Endothelial cell of umbilical vein (primary cell): ENCODE data around the gene PTRHD1. TPM values are rescaled to one million over a fixed set of nuclear protein-coding genes. Genes with fewer than 3 reads are reported as not detected.

Experiments
- BruUV-seq: library from RNA; stranded (reverse); fragments of 400-500 nt; replicated peaks from 2 replicates; lab custom pipeline; 2021; lab: Mats Ljungman, UMichigan
- CTCF ChIA-PET: fragments of 300-600, 350-600 bp; sonication (Branson Sonifier 250); formaldehyde crosslinking; loops from one replicate; lab custom pipeline; 2021; ENCODE audit warnings: antibody characterized with exemption, inconsistent platforms; lab: Charles Lee
- POLR2A ChIA-PET: fragments of 300-600, 350-600 bp; sonication (Branson Sonifier 250); formaldehyde crosslinking; loops from one replicate; lab custom pipeline; 2021; ENCODE audit warnings: antibody characterized with exemption, inconsistent platforms; lab: Charles Lee
- DNase-seq: peaks from one replicate; pipeline ENCODE4 v3.0.0-alpha.2; 2011; ENCODE audit warnings: low read depth, low spot score
- FAIRE-seq: peaks from 2 replicates; lab custom pipeline; 2011; peaks lifted over from hg19 to GRCh38; lab: Jason Lieb, UNC
- H2AFZ ChIP-seq: 2 replicates; pipeline ENCODE4 v1.6.0; 2012; ENCODE audit warnings: low read depth, low read length, control low read depth, inconsistent platforms
- H3K27ac ChIP-seq: 2 replicates; pipeline ENCODE4 v1.5.1; 2011; ENCODE audit warnings: low read depth, mild to moderate bottlenecking, control low read depth, low read length, moderate library complexity; ENCODE audit not compliant: insufficient read depth
- H3K27me3 ChIP-seq, 2 experiments: 2 replicates each; pipeline versions ENCODE4 v1.6.0 to v1.6.1; 2011; ENCODE audit warnings: low read length in 2 of 2, mixed read lengths in 1 of 2; ENCODE audit not compliant: control insufficient read depth in 2 of 2, insufficient read depth in 2 of 2
- H3K36me3 ChIP-seq, 2 experiments: 2 replicates in 1 of 2; 3 replicates in 1 of 2; pipeline ENCODE4 v1.5.1; 2011; ENCODE audit warnings: low read length in 2 of 2, mild to moderate bottlenecking in 1 of 2, moderate library complexity in 1 of 2; ENCODE audit not compliant: control insufficient read depth in 2 of 2, insufficient read depth in 2 of 2; ENCODE audit errors: extremely low read depth in 1 of 2
- H3K4me1 ChIP-seq: 3 replicates; pipeline ENCODE4 v1.5.1; 2011; ENCODE audit warnings: mild to moderate bottlenecking, low read length; ENCODE audit not compliant: control insufficient read depth, insufficient read depth; ENCODE audit errors: extremely low read depth
- H3K4me2 ChIP-seq: 2 replicates; pipeline ENCODE4 v1.6.1; 2011; ENCODE audit warnings: low read length, control low read depth, mixed read lengths; ENCODE audit not compliant: insufficient read depth
- H3K4me3 ChIP-seq, 3 experiments: fragments of 200-600 bp in 1 of 3; sonication (generic), shearing (Covaris generic) in 1 of 3; replicated peaks in 1 of 3; 2 replicates each; pipeline ENCODE4 v1.5.1; 2011 to 2016; ENCODE audit warnings: control low read depth in 3 of 3, low read length in 3 of 3, mild to moderate bottlenecking in 2 of 3, inconsistent platforms in 1 of 3, low read depth in 1 of 3, moderate library complexity in 1 of 3; ENCODE audit not compliant: insufficient read depth in 1 of 3
- H3K79me2 ChIP-seq: 2 replicates; pipeline ENCODE4 v1.6.0; 2012; ENCODE audit warnings: low read length, inconsistent platforms; ENCODE audit not compliant: control insufficient read depth, insufficient read depth
- H3K9ac ChIP-seq: replicated peaks from 2 replicates; pipeline ENCODE3; 2011; ENCODE audit warnings: low read length, control low read depth; ENCODE audit not compliant: insufficient read depth; ENCODE audit errors: extremely low read depth
- H3K9me1 ChIP-seq: replicated peaks from 3 replicates; pipeline ENCODE4 v1.6.0; 2011; ENCODE audit warnings: mild to moderate bottlenecking, low read length; ENCODE audit not compliant: control insufficient read depth, insufficient read depth; ENCODE audit errors: extremely low read depth
- H3K9me3 ChIP-seq: replicated peaks from 2 replicates; pipeline ENCODE4 v1.5.1; 2012; ENCODE audit warnings: low read length, inconsistent platforms; ENCODE audit not compliant: control insufficient read depth, insufficient read depth
- H4K20me1 ChIP-seq: replicated peaks from 2 replicates; pipeline ENCODE3; 2011; ENCODE audit warnings: mild to moderate bottlenecking, low read length; ENCODE audit not compliant: control insufficient read depth, insufficient read depth; ENCODE audit errors: extremely low read depth
- CTCF ChIP-seq, 2 donors: IDR thresholded peaks; 1 replicate in 1 of 2; 2 replicates in 1 of 2; pipeline ENCODE4 v1.5.1; 2011; ENCODE audit warnings: low read length in 2 of 2, mild to moderate bottlenecking in 2 of 2, moderate library complexity in 2 of 2, control low read depth in 1 of 2, inconsistent platforms in 1 of 2, low read depth in 1 of 2; ENCODE audit not compliant: insufficient read depth in 1 of 2; ENCODE audit errors: extremely low read depth in 1 of 2
- EZH2 ChIP-seq: IDR thresholded peaks from 2 replicates; pipeline ENCODE4 v1.6.1; 2012; ENCODE audit warnings: borderline replicate concordance, low read depth, mild to moderate bottlenecking, moderate library complexity, low read length, inconsistent platforms; ENCODE audit not compliant: severe bottlenecking
- FOS ChIP-seq: IDR thresholded peaks from 2 replicates; pipeline ENCODE4 v1.6.1; 2011; ENCODE audit warnings: mild to moderate bottlenecking, low read length, moderate library complexity, borderline replicate concordance; ENCODE audit not compliant: insufficient read depth
- GATA2 ChIP-seq: IDR thresholded peaks from 2 replicates; pipeline ENCODE4 v1.7.0; 2011; ENCODE audit warnings: low read depth, mild to moderate bottlenecking, moderate library complexity, mixed read lengths, low read length; ENCODE audit not compliant: insufficient read length, insufficient read depth
- JUN ChIP-seq: IDR thresholded peaks from 2 replicates; pipeline ENCODE4 v1.6.1; 2011; ENCODE audit warnings: borderline replicate concordance, low read depth; ENCODE audit not compliant: insufficient read length, insufficient read depth
- MYC ChIP-seq: IDR thresholded peaks from one replicate; pipeline ENCODE4 v1.6.1; 2011; ENCODE audit warnings: mild to moderate bottlenecking, low read depth, low read length
- POLR2A ChIP-seq: IDR thresholded peaks from 2 replicates; pipeline ENCODE4 v1.6.1; 2012; ENCODE audit warnings: low read depth, mild to moderate bottlenecking, control low read depth, low read length
- POLR2AphosphoS5 ChIP-seq: IDR thresholded peaks from 2 replicates; pipeline ENCODE4 v1.6.1; 2012; ENCODE audit warnings: low read depth, mild to moderate bottlenecking, control low read depth, low read length, moderate library complexity; ENCODE audit not compliant: insufficient read depth
- dilution Hi-C: fragments of 300-500 bp; cut with MboI; formaldehyde crosslinking; loops from one replicate; pipeline ENCODE4 v1.15.0; 2019; ENCODE audit warnings: low sequenced_read_pairs; ENCODE audit not compliant: extremely low pct_ligation_motif_present
- intact Hi-C: fragments of 100-400 bp; cut with micrococcal nuclease; formaldehyde crosslinking; loops from one replicate; pipeline ENCODE4 v1.10.0; 2022
- polyA plus RNA-seq, 4 experiments: library from polyadenylated mRNA; depleted of rRNA in 3 of 4; stranded (reverse) in 3 of 4; unstranded in 1 of 4; fragments of >200 nt; gene quantifications; 2 replicates each; pipeline versions ENCODE4 v1.2.1 to v1.2.3, GENCODE V29; 2011 to 2012; ENCODE audit warnings: missing spikeins in 1 of 4
- total RNA-seq: library from RNA; stranded (reverse); gene quantifications from 2 replicates; pipeline ENCODE4 v1.2.3, GENCODE V29; 2021
- TF ChIP-seq, protein P1 (sequence below): IDR thresholded peaks from 2 replicates; pipeline ENCODE4 v1.6.1; 2011; ENCODE audit not compliant: insufficient read depth, insufficient read length

The PTRHD1 gene
- total and polyA plus RNA-seq, 2 donors (not counting 3 experiments of a cell fraction or from before 2014, with no cell fraction given): 41.1 to 68.8 TPM

- TF ChIP-seq FOS (no peak), POLR2A (no peak)
- FAIRE-seq: no peak
- H3K4me2 ChIP-seq: no peak overlapping the region
- H3K4me3 ChIP-seq: no peak overlapping the region
- H3K27ac ChIP-seq: no peak overlapping the region
- ChIA-PET CTCF (interaction anchor here (1.2 kb wide), 1 partner anchor 12 kb away, joined by 4 read pairs; no protein-coding TSS in a partner anchor), POLR2A (no interaction called here)
- no peaks in the 10 kb centered on the region for H3K4me1 ChIP-seq
- no TSS peak for BruUV-seq
- H3K36me3 ChIP-seq: peaks cover 0 to 1% of the 10 kb centered on the region in 2 experiments
- H3K79me2 ChIP-seq: no peaks in the 10 kb centered on the region
- no peaks in the 10 kb centered on the region for H3K27me3 ChIP-seq
- dilution Hi-C loops: no loop called here
- H2AFZ ChIP-seq: no peak overlapping the region
- H3K9me3 ChIP-seq: no peaks in the 10 kb centered on the region
- DNase-seq: no peak
- H4K20me1 ChIP-seq: no peaks in the 10 kb centered on the region
- H3K9me1 ChIP-seq: no peaks in the 10 kb centered on the region
- intact Hi-C loops: no loop called here
- no peak overlapping the region for H3K9ac ChIP-seq
Observed at GRCh38 chr2:24768013-24768412, 25.2 kb downstream of the PTRHD1 start.

DNA sequence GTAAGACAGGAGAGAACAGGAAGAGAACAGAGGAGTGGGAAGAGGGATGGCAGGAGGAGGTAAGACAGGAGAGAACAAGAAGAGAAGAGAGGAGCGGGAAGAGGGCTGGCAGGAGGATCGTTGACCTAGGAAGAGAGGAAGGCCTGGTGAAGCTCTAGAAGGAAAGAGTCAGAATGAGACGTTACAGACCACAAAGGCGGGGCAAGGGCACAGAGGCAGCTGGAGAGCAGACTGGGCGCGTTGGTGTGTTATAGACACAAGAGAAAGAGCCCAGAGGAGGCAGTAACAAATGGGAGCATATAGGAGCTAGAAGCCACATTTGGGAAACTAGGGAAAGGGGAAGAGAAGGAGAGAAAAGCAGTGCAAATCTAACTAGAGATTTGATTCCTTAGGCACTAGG lies 26.6 kb downstream of the PTRHD1 start:
- ChIA-PET CTCF (interaction anchor here (1.2 kb wide), 1 partner anchor 13 kb away, joined by 4 read pairs; no protein-coding TSS in a partner anchor), POLR2A (no interaction called here)
- Histone ChIP-seq H2AFZ (no peak overlapping the region), H3K79me2 (no peaks in the 10 kb centered on the region), H3K9me3 (no peaks in the 10 kb centered on the region), H4K20me1 (no peaks in the 10 kb centered on the region), H3K9ac (no peak overlapping the region), H3K27ac (no peak overlapping the region), H3K27me3 (no peaks in the 10 kb centered on the region), H3K4me2 (no peak overlapping the region), H3K4me1 (no peaks in the 10 kb centered on the region), H3K4me3 (no peak overlapping the region), H3K9me1 (no peaks in the 10 kb centered on the region), H3K36me3 (peaks cover 0 to 1% of the 10 kb centered on the region in 2 experiments)
- DNase-seq (no peak), FAIRE-seq (no peak)
- dilution Hi-C loops: no loop called here
- no peak for TF ChIP-seq CTCF (IDR thresholded peaks at IDR 0.05; ENCODE audit: extremely low read depth in 1 of 2, insufficient read depth in 1 of 2, low read depth in 1 of 2, low read length in 2 of 2)
- TF ChIP-seq, protein P1, sequence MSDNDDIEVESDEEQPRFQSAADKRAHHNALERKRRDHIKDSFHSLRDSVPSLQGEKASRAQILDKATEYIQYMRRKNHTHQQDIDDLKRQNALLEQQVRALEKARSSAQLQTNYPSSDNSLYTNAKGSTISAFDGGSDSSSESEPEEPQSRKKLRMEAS: no peak
- TF ChIP-seq JUN: no peak
- TF ChIP-seq POLR2AphosphoS5: no peak
- no peak for TF ChIP-seq MYC
- TF ChIP-seq FOS: no peak
- no peak for TF ChIP-seq GATA2
- TF ChIP-seq EZH2: no peak
- no peak for TF ChIP-seq POLR2A
- intact Hi-C loops: no loop called here
- BruUV-seq: no TSS peak
